Heart right ventricle (tissue), 16 donors: ENCODE data around the gene AQP7. TPM values are rescaled to one million over a fixed set of nuclear protein-coding genes. Genes with fewer than 3 reads are reported as not detected.

Experiments used
- ATAC-seq, 8 donors: fragments of 200-7000 bp; cut with Tn5 transposase; one replicate each; pipeline ENCODE4 v1.9.1; 2020; ENCODE audit warnings: mild to moderate bottlenecking in 8 of 8, moderate library complexity in 8 of 8, moderate number of reproducible peaks in 1 of 8
- DNase-seq, 2 donors: peaks; one replicate each; pipeline ENCODE4 v3.0.0-alpha.2; 2020
- H3K27ac ChIP-seq, 10 donors: fragments of 200-600 bp; sonication (generic) in 2 of 10; one replicate each; pipeline versions ENCODE4 v1.5.0 to v1.8.0; 2020 to 2022; ENCODE audit warnings: mild to moderate bottlenecking in 3 of 10
- H3K27me3 ChIP-seq, 7 donors: fragments of 200-600 bp; one replicate each; pipeline ENCODE4 v1.8.0; 2021 to 2022; ENCODE audit warnings: mild to moderate bottlenecking in 2 of 7
- H3K36me3 ChIP-seq, 9 donors: fragments of 200-600 bp; sonication (generic) in 1 of 9; one replicate each; pipeline versions ENCODE4 v1.5.0 to v1.8.0; 2020 to 2022; ENCODE audit warnings: mild to moderate bottlenecking in 2 of 9
- H3K4me1 ChIP-seq, 9 donors: fragments of 200-600 bp; sonication (generic) in 1 of 9; one replicate each; pipeline versions ENCODE4 v1.5.0 to v1.8.0; 2020 to 2022; ENCODE audit warnings: mild to moderate bottlenecking in 4 of 9
- H3K4me3 ChIP-seq, 10 donors: fragments of 200-600 bp; sonication (generic) in 2 of 10; one replicate each; pipeline versions ENCODE4 v1.5.0 to v1.8.0; 2020 to 2022; ENCODE audit warnings: mild to moderate bottlenecking in 7 of 10, moderate library complexity in 2 of 10
- H3K9me3 ChIP-seq, 11 donors: fragments of 200-600 bp in 10 of 11; sonication (generic) in 2 of 11; one replicate each; pipeline versions ENCODE4 v1.5.0 to v1.8.0; 2013 to 2022; ENCODE audit warnings: mild to moderate bottlenecking in 2 of 11, control low read depth in 1 of 11, moderate library complexity in 1 of 11
- WGBS, 2 donors: extraction: QIAGEN DNeasy Blood & Tissue Kit; methylation state at CpG; one replicate each; pipeline ENCODE4 v1.1.7; 2013; ENCODE audit warnings: inconsistent platforms in 1 of 2; 5-methylcytosine and 5-hydroxymethylcytosine counted together
- intact Hi-C, 10 donors: fragments of 100-400 bp; cut with DNase I; formaldehyde crosslinking; loops; one replicate each; pipeline versions ENCODE4 v1.11.1 to v1.14.2; 2022
- polyA plus RNA-seq, 2 donors: library from polyadenylated mRNA; stranded (reverse); fragments of 200-250 nt; gene quantifications; one replicate each; pipeline ENCODE4 v1.2.3, GENCODE V29; 2013
- total RNA-seq, 10 donors: library from RNA; stranded (reverse); fragmentation: NEBNext Ultra II Directional in 3 of 10; extraction: Animal tissue kit (Norgen Biotek cat#: 25700) in 3 of 10; gene quantifications; one replicate each; pipeline versions ENCODE4 v1.2.1 to v1.2.4, GENCODE V29; 2021 to 2023
- TF ChIP-seq, protein P1 (sequence below), 9 donors: fragments of 200-600 bp; sonication (generic) in 2 of 9; IDR thresholded peaks; one replicate each; pipeline versions ENCODE4 v1.5.0 to v1.8.0; 2021 to 2022; ENCODE audit warnings: antibody characterized with exemption in 9 of 9, mild to moderate bottlenecking in 5 of 9, moderate library complexity in 1 of 9
- donor health status: Arrhythmogenic right ventricular cardiomyopathy.
- donor health status: ischemic (EF 13 %, LVEDD 7.1; RV severe dilation, severe dysfunction).
- donor health status: healthy with polysubstance abuse.
- donor health status: DM: no; HTN: yes; CAD: no.
- donor health status: DM: no; HTN: no; CAD: no.
- donor health status: ischemic (EF 25% LVEDD 6.9; RV normal size, moderate dysfunction).
- donor health status: ischemic (EF 25% LVEDD 5.7; RV mildly dilated, moderate dysfunction).
- donor health status: healthy.
- donor health status: DM: yes; HTN: yes; CAD: no.
- donor health status: Ischemic cardiomyopathy.
- donor health status: ischemic (EF 35%, LVEDD 5.7; RV mildly dilated, moderate dysfunction).
- donor health status: nonischemic (EF 11% LVEDD 7.7; RV severe dilation, severe dysfunction).
- donor health status: DM: yes; HTN: yes; CAD: no.
- donor health status: PGD.
- donor health status: ischemic (EF 29% LVEDD 5.4; RV normal size, mild dysfunction).
- donor health status: nonischemic (EF 23%, LVEDD 6.1; RV moderate dilation, normal function).

Gene AQP7
- total and polyA plus RNA-seq, 12 donors: 28.2 to 255 (median 133) TPM

DNA sequence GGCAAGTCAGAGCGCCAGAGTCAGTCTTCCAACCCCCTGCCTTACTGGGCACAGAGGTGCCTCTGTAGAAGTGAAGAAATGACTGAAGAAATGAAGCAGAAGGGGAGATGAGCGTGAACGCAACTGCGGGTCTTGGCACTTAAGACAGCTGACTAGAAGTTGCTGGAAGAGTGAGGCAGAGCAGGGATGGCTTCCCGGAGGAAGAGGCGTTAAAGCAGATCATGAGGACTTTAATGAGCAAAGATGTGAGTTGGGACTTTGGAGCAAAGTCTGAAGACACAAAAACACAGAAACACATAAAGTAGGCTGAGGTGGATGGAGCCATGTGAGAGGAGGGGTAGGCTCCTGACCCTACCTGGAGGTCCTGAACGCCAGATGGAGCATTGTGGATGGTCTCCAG, 37.8 kb upstream of the AQP7 start:
- Histone ChIP-seq H3K4me1 (peaks cover 4 to 43% (median 30%) of the 10 kb centered on the region in 9 donors), H3K9me3 (no peaks in the 10 kb centered on the region), H3K27me3 (peaks cover 0 to 5% (median 0%) of the 10 kb centered on the region in 7 donors), H3K27ac (peak overlapping the region in 1 of 10 donors; percentile 46), H3K4me3 (no peak overlapping the region), H3K36me3 (peaks cover 0 to 12% (median 0%) of the 10 kb centered on the region in 9 donors)
- intact Hi-C loops: loop anchor here in 1 of 10 donors (2.0 kb wide), 1 partner anchor 35 kb away; no protein-coding TSS in a partner anchor
- DNase-seq (no peak), ATAC-seq (no peak)
- WGBS, 2 donors: 93 to 95% methylated on average over 7 of the region's 7 CpGs
- TF ChIP-seq, protein P1, sequence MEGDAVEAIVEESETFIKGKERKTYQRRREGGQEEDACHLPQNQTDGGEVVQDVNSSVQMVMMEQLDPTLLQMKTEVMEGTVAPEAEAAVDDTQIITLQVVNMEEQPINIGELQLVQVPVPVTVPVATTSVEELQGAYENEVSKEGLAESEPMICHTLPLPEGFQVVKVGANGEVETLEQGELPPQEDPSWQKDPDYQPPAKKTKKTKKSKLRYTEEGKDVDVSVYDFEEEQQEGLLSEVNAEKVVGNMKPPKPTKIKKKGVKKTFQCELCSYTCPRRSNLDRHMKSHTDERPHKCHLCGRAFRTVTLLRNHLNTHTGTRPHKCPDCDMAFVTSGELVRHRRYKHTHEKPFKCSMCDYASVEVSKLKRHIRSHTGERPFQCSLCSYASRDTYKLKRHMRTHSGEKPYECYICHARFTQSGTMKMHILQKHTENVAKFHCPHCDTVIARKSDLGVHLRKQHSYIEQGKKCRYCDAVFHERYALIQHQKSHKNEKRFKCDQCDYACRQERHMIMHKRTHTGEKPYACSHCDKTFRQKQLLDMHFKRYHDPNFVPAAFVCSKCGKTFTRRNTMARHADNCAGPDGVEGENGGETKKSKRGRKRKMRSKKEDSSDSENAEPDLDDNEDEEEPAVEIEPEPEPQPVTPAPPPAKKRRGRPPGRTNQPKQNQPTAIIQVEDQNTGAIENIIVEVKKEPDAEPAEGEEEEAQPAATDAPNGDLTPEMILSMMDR (IDR thresholded peaks at IDR 0.05): no peak

DNA sequence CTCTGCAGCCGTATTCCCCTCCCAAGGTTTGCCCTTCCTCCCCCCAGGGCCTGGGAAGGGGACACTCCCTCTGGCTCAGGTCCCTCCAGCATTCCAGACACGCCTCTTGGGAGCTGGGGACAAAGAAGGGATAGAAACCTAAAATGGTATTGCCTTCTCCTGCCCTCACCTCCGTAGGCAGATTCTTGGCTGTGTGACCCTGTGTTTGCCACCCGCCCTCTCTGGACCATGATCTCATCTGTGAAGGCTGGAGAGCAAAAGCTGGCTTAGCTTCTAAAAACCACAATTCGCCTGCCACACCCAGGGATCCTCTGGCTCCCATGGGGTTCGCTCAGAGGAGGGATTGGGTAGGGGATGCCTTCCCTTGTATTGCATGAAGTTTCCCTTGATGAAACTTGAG, 37.4 kb upstream of the AQP7 start:
- peak overlapping the region in 4 of 10 donors; percentile 5 to 46 (median 38) for H3K27ac ChIP-seq
- TF ChIP-seq, protein P1 (IDR thresholded peaks at IDR 0.05): no peak
- H3K9me3 ChIP-seq: no peaks in the 10 kb centered on the region
- H3K4me1 ChIP-seq: peaks cover 4 to 43% (median 30%) of the 10 kb centered on the region in 9 donors
- peaks cover 0 to 5% (median 0%) of the 10 kb centered on the region in 7 donors for H3K27me3 ChIP-seq
- no peak overlapping the region for H3K4me3 ChIP-seq
- peaks cover 0 to 12% (median 0%) of the 10 kb centered on the region in 9 donors for H3K36me3 ChIP-seq
- ATAC-seq (peak in 2 of 8 donors; percentile 10 to 12), DNase-seq (no peak)
- WGBS, 2 donors: 57 to 58% methylated on average over 6 of the region's 6 CpGs
- intact Hi-C loops: loop anchor here in 1 of 10 donors (2.0 kb wide), 1 partner anchor 35 kb away; no protein-coding TSS in a partner anchor

DNA sequence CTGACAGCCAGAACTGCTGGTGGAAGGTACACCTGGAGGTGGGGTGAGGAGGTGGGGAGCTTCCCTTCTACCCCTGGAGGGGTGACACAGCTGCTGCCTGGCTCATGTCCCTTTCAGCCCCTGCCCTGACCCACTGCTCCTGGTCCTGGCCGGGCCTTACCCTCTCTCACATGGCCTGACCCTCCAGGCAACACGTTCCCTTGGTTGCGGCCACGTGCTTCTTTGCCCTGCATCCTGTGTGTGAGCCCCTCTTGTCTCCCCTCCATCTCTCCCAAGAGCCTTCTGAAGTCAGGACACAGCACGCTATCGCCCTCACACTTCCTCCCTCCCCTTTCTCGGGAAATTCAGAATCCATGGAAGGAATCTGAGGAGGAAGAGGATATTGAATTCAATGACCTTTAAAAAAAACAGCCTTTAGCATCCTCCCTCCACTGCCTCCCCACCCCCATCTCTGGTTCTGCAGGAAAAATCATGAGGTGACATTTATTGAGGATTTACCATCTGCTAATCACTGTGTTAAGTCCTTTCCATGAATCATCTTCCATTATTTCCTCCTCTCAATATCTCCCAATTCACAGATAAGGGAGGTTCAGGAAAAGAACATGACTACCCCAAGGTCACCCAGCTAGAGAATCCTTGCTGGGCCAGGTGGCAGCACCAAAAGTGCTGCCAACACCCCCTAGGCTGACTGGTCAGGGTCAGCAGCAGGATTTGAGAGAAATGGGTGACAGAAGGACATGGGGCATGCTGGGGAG, 36.7 kb upstream of the AQP7 start:
- DNase-seq: no peak
- TF ChIP-seq, protein P1 (IDR thresholded peaks at IDR 0.05): no peak
- Histone ChIP-seq H3K36me3 (peaks cover 0 to 12% (median 0%) of the 10 kb centered on the region in 9 donors), H3K9me3 (no peaks in the 10 kb centered on the region), H3K4me1 (peaks cover 4 to 43% (median 30%) of the 10 kb centered on the region in 9 donors), H3K27me3 (peaks cover 0 to 5% (median 0%) of the 10 kb centered on the region in 7 donors), H3K27ac (peak overlapping the region in 6 of 10 donors; percentile 5 to 69 (median 46)), H3K4me3 (no peak overlapping the region)
- intact Hi-C loops: no loop called here
- ATAC-seq: peak in 3 of 8 donors; percentile 37 to 49 (median 44)
- 48 to 50% methylated on average over 7 of the region's 7 CpGs for WGBS, 2 donors

GRCh38 chr9:33437898-33438297, 35.5 kb upstream of the AQP7 start:
- TF ChIP-seq, protein P1 (IDR thresholded peaks at IDR 0.05): no peak
- Histone ChIP-seq H3K4me1 (peaks cover 4 to 43% (median 30%) of the 10 kb centered on the region in 9 donors), H3K27me3 (peaks cover 0 to 5% (median 0%) of the 10 kb centered on the region in 7 donors), H3K27ac (no peak overlapping the region), H3K4me3 (no peak overlapping the region), H3K36me3 (peaks cover 0 to 5% (median 0%) of the 10 kb centered on the region in 9 donors), H3K9me3 (no peaks in the 10 kb centered on the region)
- ATAC-seq (no peak), DNase-seq (no peak)
- intact Hi-C loops: no loop called here
- 92 to 94% methylated on average over 1 of the region's 1 CpG for WGBS, 2 donors
